HepG2 (cell line): Measurements from ENCODE around the gene AP1M1. TPM values are rescaled to one million over a fixed set of nuclear protein-coding genes. Genes with fewer than 3 reads are reported as not detected.

Experiments
- LCORL ChIP-seq, 2 experiments: fragments of 450-650 bp in 1 of 2; sonication (generic) in 1 of 2; formaldehyde crosslinking in 1 of 2; IDR thresholded peaks; 2 replicates each; pipeline versions ENCODE4 v1.5.0 to v1.6.1; 2017 to 2020; ENCODE audit warnings: antibody characterized with exemption in 1 of 2, missing genetic modification reagents in 1 of 2
- ZNF275 ChIP-seq: sonication (generic); formaldehyde crosslinking; IDR thresholded peaks from 2 replicates; pipeline ENCODE4 v1.8.0; 2022; ENCODE audit warnings: missing genetic modification reagents, mild to moderate bottlenecking, inconsistent platforms, borderline replicate concordance
- ZNF414 ChIP-seq: sonication (generic); formaldehyde crosslinking; IDR thresholded peaks from 2 replicates; pipeline ENCODE4 v1.5.0; 2020; ENCODE audit warnings: missing genetic modification reagents
- ZNF496 ChIP-seq: sonication (generic); formaldehyde crosslinking; IDR thresholded peaks from 2 replicates; pipeline ENCODE4 v1.8.1; 2023; ENCODE audit warnings: mild to moderate bottlenecking, moderate library complexity, missing genetic modification reagents; ENCODE audit not compliant: insufficient replicate concordance
- ZNF503 ChIP-seq: sonication (generic); formaldehyde crosslinking; IDR thresholded peaks from 2 replicates; pipeline ENCODE4 v1.4.0; 2020; ENCODE audit warnings: missing genetic modification reagents
- ZSCAN29 ChIP-seq: sonication (generic); formaldehyde crosslinking; conservative IDR thresholded peaks from 2 replicates; pipeline ENCODE4 v1.4.0; 2020; ENCODE audit warnings: mild to moderate bottlenecking, missing genetic modification reagents
- polyA plus RNA-seq, 8 experiments: library from polyadenylated mRNA; depleted of rRNA in 3 of 8; stranded (reverse) in 7 of 8; unstranded in 1 of 8; fragments of >200 nt; fragmentation: Illumina TruSeq in 4 of 8; extraction: Trizol in 4 of 8; gene quantifications; 2 replicates each; pipeline versions ENCODE4 v1.2.1 to v1.2.3, GENCODE V29; 2011 to 2016; ENCODE audit warnings: low read depth in 4 of 8, missing spikeins in 1 of 8, mixed read lengths in 1 of 8; ENCODE audit not compliant: insufficient read depth in 1 of 8
- total RNA-seq, 5 experiments: library from RNA; depleted of rRNA; stranded (reverse); fragments of >200 nt; fragmentation: Illumina TruSeq; extraction: Trizol; gene quantifications; 2 replicates each; pipeline ENCODE4 v1.2.3, GENCODE V29; 2016; ENCODE audit warnings: low read depth in 1 of 5

Gene AP1M1
- total and polyA plus RNA-seq, 2 of the 13 experiments (the other 11 are each of a cell fraction or from before 2014, with no cell fraction given): 34.4 to 46.1 TPM

GRCh38 chr19:16200038-16201010, 2.6 kb downstream of the AP1M1 start (continued):
- TF ChIP-seq ZNF414 (CRISPR knock-in tag) (peak; percentile 68), ZNF496 (CRISPR knock-in tag) (no peak), LCORL (IDR thresholded peaks at IDR 0.05) (peak; percentile 21; the same call in 1 of the 2 replicates), LCORL (CRISPR knock-in tag; IDR thresholded peaks at IDR 0.05) (peak; percentile 88), ZNF275 (no peak), ZNF503 (CRISPR knock-in tag) (no peak), ZSCAN29 (CRISPR knock-in tag) (peak; percentile 76; the same call in 1 of the 2 replicates)
- TF ChIP-seq, all 625 proteins: peak for 188
